BJ (cell line): ENCODE results near the gene UNC13D. TPM values are rescaled to one million over a fixed set of nuclear protein-coding genes. Genes with fewer than 3 reads are reported as not detected.

Source experiments
- CTCF ChIA-PET: fragments of 350-600 bp; formaldehyde crosslinking; extraction: SDS; loops from one replicate; lab custom pipeline; 2021; ENCODE audit warnings: antibody characterized with exemption, inconsistent platforms; lab: Yijun Ruan, JAX
- POLR2A ChIA-PET: fragments of 300-600 bp; sonication (Branson Sonifier 250); formaldehyde crosslinking; extraction: SDS; loops from one replicate; lab custom pipeline; 2021; ENCODE audit warnings: antibody characterized with exemption; lab: Charles Lee
- DNase-seq: peaks from one replicate; pipeline ENCODE4 v3.0.0-alpha.2; 2011; ENCODE audit warnings: low read depth
- H3K27me3 ChIP-seq: 2 replicates; pipeline ENCODE4 v1.6.0; 2011; ENCODE audit warnings: low read length; ENCODE audit not compliant: control insufficient read depth, insufficient read depth
- H3K36me3 ChIP-seq: 2 replicates; pipeline ENCODE4 v1.5.1; 2011; ENCODE audit warnings: low read length; ENCODE audit not compliant: control insufficient read depth, insufficient read depth
- H3K4me3 ChIP-seq: 2 replicates; pipeline ENCODE4 v1.5.1; 2011; ENCODE audit warnings: low read depth, mild to moderate bottlenecking, control low read depth, low read length
- polyA plus RNA-seq: library from polyadenylated mRNA; depleted of rRNA; stranded (reverse); fragments of >200 nt; gene quantifications from 2 replicates; pipeline ENCODE4 v1.2.3, GENCODE V29; 2011
- TF ChIP-seq, protein P1 (sequence below): IDR thresholded peaks from 2 replicates; pipeline ENCODE4 v1.5.1; 2011; ENCODE audit warnings: low read depth, mild to moderate bottlenecking, control low read depth, inconsistent platforms, low read length, moderate library complexity; ENCODE audit not compliant: insufficient read depth

UNC13D gene
- polyA plus RNA-seq, 1 experiment, result 0.40 TPM

DNA sequence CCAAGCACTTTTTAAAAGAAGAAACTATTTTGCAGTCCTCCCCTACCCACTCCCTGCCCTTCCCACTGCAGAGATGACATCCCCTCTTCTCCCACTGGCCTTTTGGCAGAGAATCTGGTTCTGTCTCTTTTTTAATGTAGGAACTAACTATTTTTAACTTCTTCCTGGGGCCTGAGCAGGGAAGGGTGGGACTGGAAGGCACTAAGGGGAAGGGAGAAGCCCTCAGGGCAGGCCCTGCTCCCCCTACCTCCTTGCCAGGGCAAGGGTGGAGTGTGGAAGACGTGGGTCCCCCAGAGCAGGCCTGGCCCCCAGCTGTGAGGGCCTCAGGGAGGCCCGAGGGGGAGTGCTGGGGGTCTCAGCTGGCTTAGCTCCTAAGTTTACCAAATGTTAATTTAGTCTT is 19.5 kb downstream of the UNC13D start:
- CTCF ChIA-PET, result interaction anchor here (1.3 to 6.8 kb wide), 2 partner anchors 8 to 41 kb away, joined by 4 to 56 read pairs; no protein-coding TSS in a partner anchor
- POLR2A ChIA-PET, result no interaction called here
- no peak for DNase-seq

DNA sequence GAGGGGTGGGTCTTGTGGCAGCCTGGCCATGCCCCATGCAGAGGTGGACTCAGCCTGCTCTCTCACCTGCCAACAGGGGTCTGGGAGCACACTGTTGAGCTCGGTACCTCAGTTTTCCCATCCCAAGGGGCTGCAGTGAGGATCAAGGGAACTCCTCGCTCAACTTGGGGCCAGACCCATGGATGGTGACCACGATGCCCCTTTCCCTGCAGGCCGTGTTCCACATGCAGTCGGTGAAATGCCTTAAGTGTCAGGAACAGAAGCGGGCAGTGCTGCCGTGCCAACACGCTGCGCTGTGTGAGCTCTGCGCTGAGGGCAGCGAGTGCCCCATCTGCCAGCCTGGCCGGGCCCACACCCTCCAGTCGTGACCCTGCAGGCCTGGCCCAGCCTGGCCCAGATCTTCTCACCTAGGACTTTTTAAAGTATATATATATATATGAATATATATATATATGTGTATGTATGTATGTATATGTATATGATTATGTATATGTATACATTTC is 20.1 kb downstream of the UNC13D start:
- ChIA-PET CTCF (interaction anchor here (1.1 kb wide), 1 partner anchor 40 kb away, joined by 3 read pairs; no protein-coding TSS in a partner anchor), POLR2A (no interaction called here)
- DNase-seq, result no peak
- Histone ChIP-seq H3K4me3 (no peak overlapping the region), H3K27me3 (no peaks in the 10 kb centered on the region), H3K36me3 (peaks cover 34% of the 10 kb centered on the region)
- TF ChIP-seq, protein P1, sequence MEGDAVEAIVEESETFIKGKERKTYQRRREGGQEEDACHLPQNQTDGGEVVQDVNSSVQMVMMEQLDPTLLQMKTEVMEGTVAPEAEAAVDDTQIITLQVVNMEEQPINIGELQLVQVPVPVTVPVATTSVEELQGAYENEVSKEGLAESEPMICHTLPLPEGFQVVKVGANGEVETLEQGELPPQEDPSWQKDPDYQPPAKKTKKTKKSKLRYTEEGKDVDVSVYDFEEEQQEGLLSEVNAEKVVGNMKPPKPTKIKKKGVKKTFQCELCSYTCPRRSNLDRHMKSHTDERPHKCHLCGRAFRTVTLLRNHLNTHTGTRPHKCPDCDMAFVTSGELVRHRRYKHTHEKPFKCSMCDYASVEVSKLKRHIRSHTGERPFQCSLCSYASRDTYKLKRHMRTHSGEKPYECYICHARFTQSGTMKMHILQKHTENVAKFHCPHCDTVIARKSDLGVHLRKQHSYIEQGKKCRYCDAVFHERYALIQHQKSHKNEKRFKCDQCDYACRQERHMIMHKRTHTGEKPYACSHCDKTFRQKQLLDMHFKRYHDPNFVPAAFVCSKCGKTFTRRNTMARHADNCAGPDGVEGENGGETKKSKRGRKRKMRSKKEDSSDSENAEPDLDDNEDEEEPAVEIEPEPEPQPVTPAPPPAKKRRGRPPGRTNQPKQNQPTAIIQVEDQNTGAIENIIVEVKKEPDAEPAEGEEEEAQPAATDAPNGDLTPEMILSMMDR, result no peak

More for the DNA sequence above, 19.5 kb downstream of the UNC13D start:
- TF ChIP-seq, protein P1, result no peak
- Histone ChIP-seq H3K27me3 (no peaks in the 10 kb centered on the region), H3K36me3 (peaks cover 30% of the 10 kb centered on the region), H3K4me3 (no peak overlapping the region)

DNA sequence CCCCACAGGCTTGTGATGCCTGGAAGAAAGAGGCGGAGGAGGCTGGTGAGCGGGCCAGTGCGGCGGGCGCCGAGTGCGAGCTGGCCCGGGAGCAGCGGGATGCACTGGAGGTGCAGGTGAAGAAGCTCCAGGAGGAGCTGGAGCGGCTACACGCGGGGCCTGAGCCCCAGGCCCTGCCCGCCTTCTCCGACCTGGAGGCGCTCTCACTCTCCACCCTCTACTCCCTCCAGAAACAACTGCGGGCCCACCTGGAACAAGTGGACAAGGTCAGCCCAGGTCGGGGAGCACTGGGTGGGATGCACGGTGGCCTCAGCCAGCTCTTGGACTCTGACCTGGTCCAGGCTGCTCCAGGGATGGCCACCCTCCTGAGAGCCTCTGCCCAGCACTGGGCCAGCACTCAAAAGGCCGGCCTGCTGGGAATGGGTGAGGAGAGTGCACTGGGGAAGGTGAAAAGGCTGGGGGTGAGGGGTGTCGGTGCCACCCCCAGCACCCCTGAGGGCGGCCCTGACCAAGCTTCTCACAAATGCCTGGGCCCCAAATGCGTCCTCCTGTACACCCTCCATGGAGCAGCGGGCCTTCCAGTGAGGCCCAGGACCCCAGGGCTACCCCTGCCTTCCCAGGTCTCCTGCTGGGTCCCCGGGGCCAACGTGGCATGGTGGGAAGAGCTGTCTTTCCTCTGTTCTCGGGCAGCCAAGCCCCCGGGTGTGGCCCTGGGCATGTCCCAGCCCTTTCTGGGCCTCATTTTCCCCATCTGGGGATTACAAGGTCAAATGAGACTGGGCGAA is 20.8 kb downstream of the UNC13D start:
- CTCF ChIA-PET, result interaction anchor here (1.1 to 1.3 kb wide), 2 partner anchors 40 to 59 kb away, joined by 3 to 4 read pairs; partner anchors contain the start of gene GALK1
- POLR2A ChIA-PET, result no interaction called here
- no peak for DNase-seq
- peaks cover 39% of the 10 kb centered on the region for H3K36me3 ChIP-seq
- no peaks in the 10 kb centered on the region for H3K27me3 ChIP-seq
- no peak overlapping the region for H3K4me3 ChIP-seq
- TF ChIP-seq, protein P1, result no peak

DNA sequence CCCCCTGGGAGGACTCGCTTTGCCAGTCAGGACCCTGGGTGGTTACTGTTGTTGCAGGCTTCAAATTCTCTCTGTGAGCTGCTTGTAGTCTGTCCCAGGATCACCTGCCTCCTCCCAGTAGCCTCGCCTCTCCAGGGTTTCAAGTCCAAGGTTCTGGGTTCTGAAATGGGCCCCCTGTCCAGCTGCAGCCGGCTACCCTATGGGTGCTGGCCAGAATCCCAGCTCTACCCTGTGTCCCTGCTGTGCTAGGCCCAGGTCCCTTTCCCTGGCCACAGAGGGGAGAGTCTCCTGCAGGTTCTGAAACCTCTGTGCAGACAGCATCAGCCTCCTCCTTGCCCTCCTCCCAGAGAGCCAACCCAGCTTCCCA is 21.4 kb downstream of the UNC13D start:
- ChIA-PET POLR2A (no interaction called here), CTCF (interaction anchor here (1.3 to 1.8 kb wide), 2 partner anchors 58 to 73 kb away, joined by 4 read pairs; partner anchors contain the start of gene GALK1)
- Histone ChIP-seq H3K36me3 (peaks cover 42% of the 10 kb centered on the region), H3K27me3 (no peaks in the 10 kb centered on the region), H3K4me3 (no peak overlapping the region)
- DNase-seq, result no peak
- TF ChIP-seq, protein P1, result no peak

DNA sequence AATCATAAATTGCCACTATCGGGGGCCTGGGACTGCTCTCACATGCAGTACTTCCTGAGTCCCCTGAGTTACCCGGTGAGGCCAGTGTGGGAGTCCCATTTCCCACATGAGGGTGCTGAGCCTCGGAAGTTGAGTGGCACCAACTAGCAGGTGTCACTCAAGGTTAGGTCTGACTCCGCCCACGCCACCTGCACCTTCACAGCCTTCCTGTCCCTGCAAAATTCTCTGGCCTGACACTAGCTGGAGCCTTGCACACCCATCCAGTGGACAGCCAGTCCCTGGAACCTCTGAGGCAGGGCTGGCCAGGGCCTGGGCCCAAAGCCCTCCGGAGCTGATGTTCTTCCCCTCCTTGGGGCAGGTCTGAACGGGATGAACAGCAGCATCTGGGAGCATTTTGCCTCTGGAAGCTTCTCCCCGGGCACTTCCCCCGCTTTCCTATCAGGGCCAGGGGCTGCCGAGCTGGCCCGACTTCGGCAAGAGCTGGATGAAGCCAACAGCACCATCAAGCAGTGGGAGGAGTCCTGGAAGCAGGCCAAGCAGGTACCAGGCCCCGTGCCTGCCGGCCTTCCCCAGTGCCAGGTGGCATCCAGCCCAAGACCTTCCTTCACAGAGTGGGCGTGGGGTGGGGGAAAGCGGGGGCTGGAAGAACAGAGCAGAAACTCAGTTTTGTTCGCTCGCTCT is 21.9 kb downstream of the UNC13D start:
- peaks cover 47% of the 10 kb centered on the region for H3K36me3 ChIP-seq
- ChIA-PET CTCF (interaction anchor here (1.3 to 2.0 kb wide), 4 partner anchors 8 to 72 kb away, joined by 3 to 12 read pairs (median 4); partner anchors contain the start of gene GALK1), POLR2A (no interaction called here)
- no peaks in the 10 kb centered on the region for H3K27me3 ChIP-seq
- TF ChIP-seq, protein P1, result no peak
- no peak overlapping the region for H3K4me3 ChIP-seq
- DNase-seq, result no peak
